IMR-90 (cell line): ENCODE results near the gene PCBD1. TPM values are rescaled to one million over a fixed set of nuclear protein-coding genes. Genes with fewer than 3 reads are reported as not detected.

Experiments used
- ATAC-seq: fragments of 200-7000 bp; cut with Tn5 transposase; 2 replicates; pipeline ENCODE4 v1.9.1; 2020; ENCODE audit warnings: low read depth, mild to moderate bottlenecking, moderate library complexity
- BruUV-seq: library from RNA; stranded (reverse); fragments of 400-500 nt; replicated peaks from 2 replicates; lab custom pipeline; 2021; lab: Mats Ljungman, UMichigan
- CTCF ChIA-PET: fragments of 300-600 bp; formaldehyde crosslinking; extraction: SDS; loops from one replicate; lab custom pipeline; 2021; ENCODE audit warnings: antibody characterized with exemption; lab: Yijun Ruan, JAX
- POLR2A ChIA-PET: fragments of 300-600 bp; sonication (Branson Sonifier 250); formaldehyde crosslinking; loops from one replicate; lab custom pipeline; 2022; ENCODE audit warnings: antibody characterized with exemption; ENCODE audit not compliant: unreplicated experiment; lab: Charles Lee
- DNase-seq: peaks from one replicate; pipeline ENCODE4 v3.0.0; 2013
- H2AFZ ChIP-seq: replicated peaks from 2 replicates; pipeline ENCODE3; 2013; ENCODE audit warnings: low read length, mild to moderate bottlenecking; ENCODE audit not compliant: poor library complexity
- H2AK5ac ChIP-seq: 2 replicates; pipeline ENCODE4 v1.6.1; 2013; ENCODE audit warnings: low read depth, low read length, inconsistent platforms
- H2AK9ac ChIP-seq: replicated peaks from 2 replicates; pipeline ENCODE3; 2013; ENCODE audit warnings: mild to moderate bottlenecking, low read depth, low read length, moderate library complexity; ENCODE audit not compliant: poor library complexity
- H2BK120ac ChIP-seq: 2 replicates; pipeline ENCODE4 v1.6.1; 2013; ENCODE audit warnings: low read depth, low read length, inconsistent platforms
- H2BK15ac ChIP-seq: 3 replicates; pipeline ENCODE4 v1.6.1; 2013; ENCODE audit warnings: low read depth, low read length, inconsistent platforms
- H2BK20ac ChIP-seq: 2 replicates; pipeline ENCODE4 v1.6.1; 2013; ENCODE audit warnings: low read depth, mild to moderate bottlenecking, inconsistent platforms, low read length, moderate library complexity
- H2BK5ac ChIP-seq: 2 replicates; pipeline ENCODE4 v1.6.1; 2013; ENCODE audit warnings: mild to moderate bottlenecking, low read depth, low read length, inconsistent platforms; ENCODE audit not compliant: poor library complexity, severe bottlenecking
- H3K14ac ChIP-seq: replicated peaks from 2 replicates; pipeline ENCODE4 v1.6.1; 2013; ENCODE audit warnings: low read depth, low read length, inconsistent platforms
- H3K18ac ChIP-seq: 2 replicates; pipeline ENCODE4 v1.6.1; 2013; ENCODE audit warnings: low read depth, low read length, control low read depth
- H3K23ac ChIP-seq: 2 replicates; pipeline ENCODE4 v1.6.1; 2013; ENCODE audit warnings: low read depth, low read length, inconsistent platforms
- H3K27ac ChIP-seq: 2 replicates; pipeline ENCODE4 v1.5.1; 2013; ENCODE audit warnings: mild to moderate bottlenecking, control low read depth, low read length; ENCODE audit not compliant: insufficient read depth
- H3K27me3 ChIP-seq: 2 replicates; pipeline ENCODE4 v1.6.1; 2013; ENCODE audit warnings: low read length; ENCODE audit not compliant: control insufficient read depth, insufficient read depth
- H3K36me3 ChIP-seq: 2 replicates; pipeline ENCODE4 v1.6.1; 2013; ENCODE audit warnings: low read length, mixed read lengths; ENCODE audit not compliant: control insufficient read depth, insufficient read depth
- H3K4ac ChIP-seq: 2 replicates; pipeline ENCODE4 v1.6.1; 2013; ENCODE audit warnings: low read depth, low read length, inconsistent platforms
- H3K4me1 ChIP-seq: 2 replicates; pipeline ENCODE4 v1.6.1; 2013; ENCODE audit warnings: low read length, mixed read lengths; ENCODE audit not compliant: control insufficient read depth, insufficient read depth
- H3K4me2 ChIP-seq: 2 replicates; pipeline ENCODE4 v1.6.1; 2013; ENCODE audit warnings: low read depth, mild to moderate bottlenecking, control low read depth, low read length, moderate library complexity
- H3K4me3 ChIP-seq: 2 replicates; pipeline ENCODE4 v1.5.1; 2013; ENCODE audit warnings: low read depth, mild to moderate bottlenecking, control low read depth, low read length, moderate library complexity; ENCODE audit not compliant: insufficient read depth
- H3K56ac ChIP-seq: 2 replicates; pipeline ENCODE4 v1.6.1; 2013; ENCODE audit warnings: low read length, inconsistent platforms; ENCODE audit not compliant: insufficient read depth; ENCODE audit errors: extremely low read depth
- H3K79me1 ChIP-seq, 2 experiments: 2 replicates each; pipeline ENCODE4 v1.6.1; 2013; ENCODE audit warnings: low read length in 2 of 2, inconsistent platforms in 1 of 2, low read depth in 1 of 2
- H3K9ac ChIP-seq: 2 replicates; pipeline ENCODE4 v1.6.1; 2013; ENCODE audit warnings: low read depth, low read length, control low read depth
- H3K9me1 ChIP-seq: 2 replicates; pipeline ENCODE4 v1.6.1; 2013; ENCODE audit warnings: low read length, inconsistent platforms; ENCODE audit not compliant: insufficient read depth
- H3K9me3 ChIP-seq: 2 replicates; pipeline ENCODE4 v1.6.1; 2013; ENCODE audit warnings: low read length; ENCODE audit not compliant: control insufficient read depth, insufficient read depth
- H4K20me1 ChIP-seq: 2 replicates; pipeline ENCODE4 v1.6.1; 2013; ENCODE audit warnings: low read length, inconsistent platforms; ENCODE audit not compliant: insufficient read depth
- H4K5ac ChIP-seq: 2 replicates; pipeline ENCODE4 v1.6.1; 2013; ENCODE audit warnings: mild to moderate bottlenecking, low read depth, low read length, control low read depth
- H4K8ac ChIP-seq, 2 experiments: 2 replicates each; pipeline ENCODE4 v1.6.1; 2013; ENCODE audit warnings: low read depth in 2 of 2, low read length in 2 of 2, control low read depth in 1 of 2, inconsistent platforms in 1 of 2
- H4K91ac ChIP-seq: 2 replicates; pipeline ENCODE4 v1.6.1; 2013; ENCODE audit warnings: low read depth, low read length, inconsistent platforms; ENCODE audit not compliant: insufficient read depth
- BHLHE40 ChIP-seq: fragments of 150-350 bp; IDR thresholded peaks from 2 replicates; pipeline ENCODE4 v1.6.1; 2016; ENCODE audit warnings: mild to moderate bottlenecking, low read depth, low read length
- CEBPB ChIP-seq: IDR thresholded peaks from 2 replicates; pipeline ENCODE4 v1.6.1; 2012; ENCODE audit warnings: low read depth, low read length, improper control_type of control experiment
- CTCF ChIP-seq: conservative IDR thresholded peaks from 2 replicates; pipeline ENCODE4 v1.5.1; 2012; ENCODE audit warnings: mild to moderate bottlenecking, low read depth, low read length, improper control_type of control experiment
- ELK1 ChIP-seq: fragments of 150-350 bp; IDR thresholded peaks from 2 replicates; pipeline ENCODE4 v1.6.1; 2016; ENCODE audit warnings: low read depth, mild to moderate bottlenecking, low read length, moderate library complexity, borderline replicate concordance
- FOS ChIP-seq: fragments of 150-350 bp; IDR thresholded peaks from 2 replicates; pipeline ENCODE4 v1.6.1; 2016; ENCODE audit warnings: low read depth, low read length
- MAFK ChIP-seq: IDR thresholded peaks from 2 replicates; pipeline ENCODE4 v1.6.1; 2012; ENCODE audit warnings: low read depth, low read length, improper control_type of control experiment
- POLR2A ChIP-seq: IDR thresholded peaks from 2 replicates; pipeline ENCODE4 v1.6.1; 2012; ENCODE audit warnings: mild to moderate bottlenecking, low read depth, low read length
- RAD21 ChIP-seq: IDR thresholded peaks from 2 replicates; pipeline ENCODE4 v1.6.1; 2012; ENCODE audit warnings: low read length, improper control_type of control experiment
- RCOR1 ChIP-seq: IDR thresholded peaks from 2 replicates; pipeline ENCODE4 v1.6.1; 2012; ENCODE audit warnings: mild to moderate bottlenecking, low read length, improper control_type of control experiment; ENCODE audit not compliant: insufficient replicate concordance
- RFX5 ChIP-seq: IDR thresholded peaks from 2 replicates; pipeline ENCODE4 v1.8.0; 2012; ENCODE audit warnings: low read depth, mild to moderate bottlenecking, low read length, moderate library complexity
- SMC3 ChIP-seq: fragments of 150-350 bp; IDR thresholded peaks from 2 replicates; pipeline ENCODE4 v1.6.1; 2016; ENCODE audit warnings: low read depth, mild to moderate bottlenecking, antibody characterized with exemption, low read length, moderate library complexity
- WGBS, 2 experiments: methylation state at CpG; one replicate each; pipeline versions ENCODE4 v1.1.5 to v1.1.7; 2013; ENCODE audit warnings: missing lambda C conversion rate in 2 of 2; ENCODE audit not compliant: insufficient read length in 1 of 2; ENCODE audit errors: extremely low coverage in 2 of 2; 5-methylcytosine and 5-hydroxymethylcytosine counted together
- dilution Hi-C: fragments of 300-500 bp; cut with HindIII; formaldehyde crosslinking; loops from one replicate; pipeline ENCODE4 v1.14.3; 2018; ENCODE audit warnings: low sequenced_read_pairs; ENCODE audit not compliant: unreplicated experiment
- in situ Hi-C: fragments of 300-500 bp; cut with MboI; formaldehyde crosslinking; loops from 3 replicates; pipeline ENCODE4 v1.14.3; 2019; ENCODE audit warnings: low sequenced_read_pairs, inconsistent platforms, mixed read lengths
- intact Hi-C: fragments of 100-400 bp; cut with micrococcal nuclease; formaldehyde crosslinking; loops from 2 replicates; pipeline ENCODE4 v1.10.0; 2022
- polyA plus RNA-seq, 3 experiments: library from polyadenylated mRNA; depleted of rRNA; stranded (reverse); fragments of >200 nt; gene quantifications; 2 replicates each; pipeline ENCODE4 v1.2.3, GENCODE V29; 2012; ENCODE audit warnings: low replicate concordance in 1 of 3
- total RNA-seq: library from RNA; depleted of rRNA; stranded (reverse); fragments of >200 nt; gene quantifications from 2 replicates; pipeline ENCODE4 v1.2.3, GENCODE V29; 2012
- TF ChIP-seq, protein P1 (sequence below): fragments of 150-350 bp; IDR thresholded peaks from 2 replicates; pipeline ENCODE4 v1.6.1; 2017; ENCODE audit warnings: mild to moderate bottlenecking, antibody characterized with exemption, low read length, low read depth

PCBD1 gene
- total and polyA plus RNA-seq, 2 of the 4 experiments (the other 2 are of a cell fraction), result 15.8 to 31.6 TPM

- no peak for TF ChIP-seq POLR2A
Measured at GRCh38 chr10:70910486-70911341, 22.3 kb upstream of the PCBD1 start (continued).

GRCh38 chr10:70909326-70909935 lies 21.1 kb upstream of the PCBD1 start:
- Histone ChIP-seq H3K4me3 (no peak overlapping the region), H4K91ac (no peak overlapping the region), H4K5ac (no peak overlapping the region), H2BK20ac (no peak overlapping the region), H3K9me3 (no peaks in the 10 kb centered on the region), H2AK5ac (no peak overlapping the region), H2AFZ (peak overlapping the region; percentile 11), H2AK9ac (no peak overlapping the region), H3K4ac (no peak overlapping the region), H3K27me3 (peaks cover 72% of the 10 kb centered on the region), H3K14ac (no peak overlapping the region), H3K9ac (no peak overlapping the region), H3K4me2 (no peak overlapping the region), H3K36me3 (no peaks in the 10 kb centered on the region), H3K79me1 (no peaks in the 10 kb centered on the region), H4K8ac (no peak overlapping the region), H3K4me1 (no peaks in the 10 kb centered on the region), H3K18ac (no peak overlapping the region), H3K9me1 (no peaks in the 10 kb centered on the region), H3K56ac (no peak overlapping the region), H3K23ac (no peak overlapping the region), H2BK15ac (no peak overlapping the region), H3K27ac (no peak overlapping the region), H4K20me1 (no peaks in the 10 kb centered on the region; the same call in 1 of the 2 replicates), H2BK5ac (no peak overlapping the region), H2BK120ac (no peak overlapping the region)
- 83 to 100% methylated on average over 1 to 2 of the region's 9 CpGs for WGBS, 2 experiments
- dilution Hi-C loops, result no loop called here
- in situ Hi-C loops, result no loop called here
- intact Hi-C loops, result no loop called here
- no TSS peak for BruUV-seq
- ChIA-PET POLR2A (no interaction called here), CTCF (interaction anchor here (0.5 kb wide), 1 partner anchor 22 kb away, joined by 5 read pairs; no protein-coding TSS in a partner anchor)
- no peak for DNase-seq
- ATAC-seq, result no peak
- TF ChIP-seq FOS (no peak), SMC3 (no peak), CTCF (no peak), ELK1 (no peak), RCOR1 (no peak), RFX5 (no peak), RAD21 (no peak), BHLHE40 (no peak), CEBPB (no peak), MAFK (no peak)
- TF ChIP-seq, protein P1, sequence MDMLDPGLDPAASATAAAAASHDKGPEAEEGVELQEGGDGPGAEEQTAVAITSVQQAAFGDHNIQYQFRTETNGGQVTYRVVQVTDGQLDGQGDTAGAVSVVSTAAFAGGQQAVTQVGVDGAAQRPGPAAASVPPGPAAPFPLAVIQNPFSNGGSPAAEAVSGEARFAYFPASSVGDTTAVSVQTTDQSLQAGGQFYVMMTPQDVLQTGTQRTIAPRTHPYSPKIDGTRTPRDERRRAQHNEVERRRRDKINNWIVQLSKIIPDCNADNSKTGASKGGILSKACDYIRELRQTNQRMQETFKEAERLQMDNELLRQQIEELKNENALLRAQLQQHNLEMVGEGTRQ, result no peak
